Activated CD8-positive, alpha-beta T cell treated with anti-CD3 and anti-CD28 coated beads, Interleukin-2, amount 10 ng/mL, durations not matched to agents 7 days and 5 days (primary cell): Measurements from ENCODE around the gene ATP8B1. TPM values are rescaled to one million over a fixed set of nuclear protein-coding genes. Genes with fewer than 3 reads are reported as not detected.

Experiments
- ATAC-seq: fragments of 150-1000 bp; cut with Tn5 transposase; one replicate; pipeline ENCODE4 v1.10.0; 2021; ENCODE audit warnings: moderate library complexity
- CTCF ChIA-PET: fragments of 350-600 bp; sonication (Branson Sonifier 250); formaldehyde crosslinking; loops from one replicate; lab custom pipeline; 2021; ENCODE audit warnings: antibody characterized with exemption; lab: Charles Lee
- POLR2A ChIA-PET: fragments of 350-600 bp; sonication (Branson Sonifier 250); formaldehyde crosslinking; loops from one replicate; lab custom pipeline; 2021; ENCODE audit warnings: antibody characterized with exemption; lab: Charles Lee
- DNase-seq: peaks from one replicate; pipeline ENCODE4 v3.0.0-alpha.2; 2020
- H3K27ac Mint-ChIP-seq: one replicate; pipeline ENCODE4 v1.8.0; 2021; ENCODE audit warnings: mild to moderate bottlenecking, mixed read lengths
- H3K27me3 Mint-ChIP-seq: one replicate; pipeline ENCODE4 v1.8.0; 2021; ENCODE audit warnings: low read depth, mixed read lengths
- H3K36me3 Mint-ChIP-seq: one replicate; pipeline ENCODE4 v1.8.0; 2021; ENCODE audit warnings: low read depth, mixed read lengths
- H3K4me1 Mint-ChIP-seq: one replicate; pipeline ENCODE4 v1.8.0; 2021; ENCODE audit warnings: low read depth, mixed read lengths
- H3K4me3 Mint-ChIP-seq: one replicate; pipeline ENCODE4 v1.8.0; 2021; ENCODE audit warnings: mild to moderate bottlenecking, mixed read lengths
- H3K9me3 Mint-ChIP-seq: one replicate; pipeline ENCODE4 v1.8.0; 2022; ENCODE audit warnings: mixed read lengths; ENCODE audit not compliant: insufficient read depth
- total RNA-seq, 2 experiments: library from RNA; stranded (reverse); gene quantifications; one replicate each; pipeline ENCODE4 v1.2.3, GENCODE V29; 2021

The ATP8B1 gene
- total RNA-seq, 2 experiments from 2014 or later: 0.16 TPM; not detected in 1

GRCh38 chr18:57621246-57621604 is 181.9 kb downstream of the ATP8B1 start:
- H3K27me3 Mint-ChIP-seq: no peaks in the 10 kb centered on the region
- peaks cover 28% of the 10 kb centered on the region for H3K4me1 Mint-ChIP-seq
- H3K4me3 Mint-ChIP-seq: peak overlapping the region; percentile 90
- ChIA-PET CTCF (interaction anchor here (0.7 to 1.5 kb wide), 3 partner anchors 9 to 833 kb away, joined by 3 to 4 read pairs (median 3); no protein-coding TSS in a partner anchor), POLR2A (interaction anchor here (0.6 to 2.7 kb wide), 5 partner anchors 9 to 40 kb away, joined by 3 to 16 read pairs (median 5); partner anchors contain the start of gene FECH)
- H3K27ac Mint-ChIP-seq: peak overlapping the region; percentile 97
- DNase-seq (no peak), ATAC-seq (peak; percentile 37)
- peaks cover 26% of the 10 kb centered on the region for H3K36me3 Mint-ChIP-seq
- no peaks in the 10 kb centered on the region for H3K9me3 Mint-ChIP-seq

DNA sequence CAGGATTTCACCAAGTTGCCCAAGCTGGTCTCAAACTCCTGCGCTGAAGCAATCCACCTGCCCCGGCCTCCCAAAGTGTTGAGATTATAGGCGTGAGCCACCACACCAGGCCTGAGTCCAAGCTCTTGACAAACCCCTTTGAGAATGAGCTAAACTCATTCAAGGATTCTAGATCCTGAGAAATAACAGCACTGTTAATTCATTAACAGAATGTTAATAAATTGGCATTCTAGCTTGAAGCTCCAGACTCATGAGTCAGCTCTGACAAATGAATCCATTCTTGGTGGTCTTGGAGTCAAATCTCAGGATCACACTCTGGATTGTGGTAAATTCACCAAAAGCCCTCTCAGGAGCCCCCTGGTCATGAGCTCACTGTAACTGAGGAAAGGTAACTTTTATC is 183.2 kb downstream of the ATP8B1 start:
- ChIA-PET CTCF (interaction anchor here (1.6 kb wide), 1 partner anchor 10 kb away, joined by 4 read pairs; no protein-coding TSS in a partner anchor), POLR2A (interaction anchor here (0.8 kb wide), 1 partner anchor 33 kb away, joined by 3 read pairs; the partner anchor contains the start of gene FECH)
- no peak for ATAC-seq
- H3K9me3 Mint-ChIP-seq: no peaks in the 10 kb centered on the region
- no peaks in the 10 kb centered on the region for H3K27me3 Mint-ChIP-seq
- peaks cover 31% of the 10 kb centered on the region for H3K36me3 Mint-ChIP-seq
- H3K4me3 Mint-ChIP-seq: peak overlapping the region; percentile 90
- H3K4me1 Mint-ChIP-seq: peaks cover 31% of the 10 kb centered on the region
- DNase-seq: no peak
- H3K27ac Mint-ChIP-seq: no peak overlapping the region

GRCh38 chr18:57618910-57619309 is 184.2 kb downstream of the ATP8B1 start:
- Mint-ChIP-seq H3K27me3 (no peaks in the 10 kb centered on the region), H3K4me1 (peaks cover 31% of the 10 kb centered on the region), H3K36me3 (peaks cover 34% of the 10 kb centered on the region), H3K9me3 (no peaks in the 10 kb centered on the region), H3K4me3 (no peak overlapping the region), H3K27ac (no peak overlapping the region)
- CTCF ChIA-PET: interaction anchor here (1.6 kb wide), 1 partner anchor 11 kb away, joined by 4 read pairs; no protein-coding TSS in a partner anchor
- no peak for ATAC-seq
- POLR2A ChIA-PET: interaction anchor here (0.8 kb wide), 1 partner anchor 32 kb away, joined by 3 read pairs; the partner anchor contains the start of gene FECH
- DNase-seq: no peak

DNA sequence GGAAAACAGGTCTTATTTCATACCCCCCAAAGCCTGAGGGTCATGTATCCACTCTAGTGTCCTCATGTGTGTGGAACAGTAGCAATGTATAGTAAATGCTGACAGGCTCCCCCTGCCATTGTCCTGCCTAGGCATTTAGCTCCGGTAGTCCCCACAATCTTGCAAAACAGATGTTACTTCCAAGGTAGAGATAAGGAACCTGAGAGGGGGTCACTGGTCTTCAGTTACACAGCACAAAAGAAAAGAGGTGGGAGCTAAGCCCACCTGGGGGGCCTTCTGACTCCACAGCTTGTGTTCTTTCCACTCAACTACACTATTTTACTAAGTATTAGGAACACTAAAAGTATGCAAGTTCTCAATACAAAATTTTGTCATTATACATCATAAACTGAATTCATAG is 199.2 kb downstream of the ATP8B1 start:
- Mint-ChIP-seq H3K9me3 (no peaks in the 10 kb centered on the region), H3K4me1 (no peaks in the 10 kb centered on the region), H3K36me3 (peaks cover 70% of the 10 kb centered on the region), H3K27me3 (no peaks in the 10 kb centered on the region), H3K4me3 (no peak overlapping the region), H3K27ac (no peak overlapping the region)
- DNase-seq: no peak
- ChIA-PET CTCF (no interaction called here), POLR2A (no interaction called here)
- no peak for ATAC-seq

Other genes with a start within 250 kb of the ATP8B1 start
- 10 to 100 TPM; 21.1 to 26.7 TPM for gene FECH, start 216.6 kb downstream of the ATP8B1 start, total RNA-seq
- gene NARS1, start 181.5 kb downstream of the ATP8B1 start, total RNA-seq: 10 to 100 TPM; 87.1 to 89.1 TPM
- gene NEDD4L, start 240.9 kb upstream of the ATP8B1 start, total RNA-seq: 1 to 10 TPM; 3.4 to 4.3 TPM